GM23338 (cell line): ENCODE data around the gene CHCHD3.

Source experiments
- ZNF331 ChIP-seq: fragments of 250-450 bp; sonication (Bioruptor Pico); IDR thresholded peaks from 2 replicates; pipeline ENCODE4 v1.5.0; 2020; ENCODE audit warnings: low read depth, mild to moderate bottlenecking, moderate library complexity
- TF ChIP-seq, protein P1 (sequence below), 2 experiments: fragments of 200-600 bp in 1 of 2; sonication (generic) in 1 of 2; conservative IDR thresholded peaks; 2 replicates each; pipeline versions ENCODE4 v1.5.1 to v1.6.1; 2016 to 2017; ENCODE audit warnings: antibody characterized with exemption in 2 of 2, low read depth in 2 of 2, mild to moderate bottlenecking in 2 of 2, moderate library complexity in 1 of 2

DNA sequence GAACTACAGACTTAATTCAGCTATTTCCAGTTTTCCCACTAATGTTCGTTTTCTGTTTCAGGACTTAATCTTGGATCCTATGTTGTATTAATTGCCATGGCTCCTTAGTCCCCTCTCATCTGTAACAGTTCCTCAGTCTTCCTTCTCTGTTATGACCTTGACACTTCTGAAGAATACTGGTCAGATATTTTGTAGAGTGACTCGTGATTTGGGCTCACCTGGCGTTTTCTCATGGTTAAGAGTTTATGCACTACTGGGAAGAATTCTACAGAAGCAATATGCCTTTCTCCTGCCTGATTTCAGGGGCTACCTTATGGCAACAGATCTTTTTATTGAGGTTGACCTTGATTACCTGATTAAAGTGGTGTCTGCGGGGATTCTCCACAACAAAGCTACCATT, 239.4 kb downstream of the CHCHD3 start:
- TF ChIP-seq ZNF331, result no peak
- TF ChIP-seq, protein P1, sequence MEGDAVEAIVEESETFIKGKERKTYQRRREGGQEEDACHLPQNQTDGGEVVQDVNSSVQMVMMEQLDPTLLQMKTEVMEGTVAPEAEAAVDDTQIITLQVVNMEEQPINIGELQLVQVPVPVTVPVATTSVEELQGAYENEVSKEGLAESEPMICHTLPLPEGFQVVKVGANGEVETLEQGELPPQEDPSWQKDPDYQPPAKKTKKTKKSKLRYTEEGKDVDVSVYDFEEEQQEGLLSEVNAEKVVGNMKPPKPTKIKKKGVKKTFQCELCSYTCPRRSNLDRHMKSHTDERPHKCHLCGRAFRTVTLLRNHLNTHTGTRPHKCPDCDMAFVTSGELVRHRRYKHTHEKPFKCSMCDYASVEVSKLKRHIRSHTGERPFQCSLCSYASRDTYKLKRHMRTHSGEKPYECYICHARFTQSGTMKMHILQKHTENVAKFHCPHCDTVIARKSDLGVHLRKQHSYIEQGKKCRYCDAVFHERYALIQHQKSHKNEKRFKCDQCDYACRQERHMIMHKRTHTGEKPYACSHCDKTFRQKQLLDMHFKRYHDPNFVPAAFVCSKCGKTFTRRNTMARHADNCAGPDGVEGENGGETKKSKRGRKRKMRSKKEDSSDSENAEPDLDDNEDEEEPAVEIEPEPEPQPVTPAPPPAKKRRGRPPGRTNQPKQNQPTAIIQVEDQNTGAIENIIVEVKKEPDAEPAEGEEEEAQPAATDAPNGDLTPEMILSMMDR (conservative IDR thresholded peaks at IDR 0.05; ENCODE audit: low read depth in 2 of 2), result no peak
